GM12878 (cell line): ENCODE measurements around the gene LHFPL3.

Source experiments
- BMI1 ChIP-seq: fragments of 450-650 bp; IDR thresholded peaks from 2 replicates; pipeline ENCODE4 v1.6.1; 2016; ENCODE audit warnings: mild to moderate bottlenecking, moderate library complexity, borderline replicate concordance
- POLR2A ChIP-seq: IDR thresholded peaks from 2 replicates; pipeline ENCODE4 v1.6.1; 2011; ENCODE audit warnings: low read depth, mild to moderate bottlenecking, low read length
- POLR2AphosphoS5 ChIP-seq: IDR thresholded peaks from 2 replicates; pipeline ENCODE4 v1.6.1; 2011; ENCODE audit warnings: mild to moderate bottlenecking, low read length, inconsistent platforms
- ZNF207 ChIP-seq: fragments of 450-650 bp; IDR thresholded peaks from 2 replicates; pipeline ENCODE4 v1.6.1; 2014; ENCODE audit warnings: antibody characterized with exemption, mild to moderate bottlenecking, borderline replicate concordance
- TF ChIP-seq, protein P1 (sequence below): fragments of 450-650 bp; formaldehyde crosslinking; IDR thresholded peaks from 2 replicates; pipeline ENCODE4 v1.4.0; 2022; ENCODE audit warnings: mild to moderate bottlenecking, moderate library complexity
- TF ChIP-seq, protein P2 (sequence below), 3 experiments: IDR thresholded peaks in 2 of 3; conservative IDR thresholded peaks in 1 of 3; 2 replicates each; pipeline ENCODE4 v1.5.1; 2011; ENCODE audit warnings: low read depth in 3 of 3, low read length in 3 of 3, mild to moderate bottlenecking in 3 of 3, control low read depth in 2 of 3, moderate library complexity in 2 of 3, inconsistent platforms in 1 of 3, mixed read lengths in 1 of 3; ENCODE audit not compliant: control insufficient read depth in 2 of 3, insufficient read depth in 1 of 3; ENCODE audit errors: extremely low read depth in 1 of 3
- TF ChIP-seq, protein P3 (sequence below): IDR thresholded peaks from 2 replicates; pipeline ENCODE4 v1.6.1; 2012; ENCODE audit warnings: mild to moderate bottlenecking, low read depth, low read length

DNA sequence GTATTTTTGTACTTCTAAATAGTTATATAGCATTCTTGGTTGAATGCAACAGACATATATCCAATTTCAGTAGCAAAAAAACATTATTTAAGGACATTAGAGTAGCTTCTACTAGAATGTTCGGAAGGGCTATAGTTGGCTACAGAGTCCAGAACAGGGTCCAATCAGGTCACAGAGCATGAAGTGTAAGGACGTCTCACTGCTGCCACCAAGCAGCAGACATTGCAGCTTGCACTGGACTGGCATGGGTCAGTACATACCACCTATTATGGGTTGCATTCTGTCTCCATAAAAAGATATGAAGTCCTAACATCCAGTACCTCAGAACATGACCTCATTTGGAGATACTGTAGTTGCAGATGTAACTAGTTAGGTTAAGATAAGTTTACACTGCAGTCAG, 87.3 kb downstream of the LHFPL3 start:
- TF ChIP-seq, protein P1, sequence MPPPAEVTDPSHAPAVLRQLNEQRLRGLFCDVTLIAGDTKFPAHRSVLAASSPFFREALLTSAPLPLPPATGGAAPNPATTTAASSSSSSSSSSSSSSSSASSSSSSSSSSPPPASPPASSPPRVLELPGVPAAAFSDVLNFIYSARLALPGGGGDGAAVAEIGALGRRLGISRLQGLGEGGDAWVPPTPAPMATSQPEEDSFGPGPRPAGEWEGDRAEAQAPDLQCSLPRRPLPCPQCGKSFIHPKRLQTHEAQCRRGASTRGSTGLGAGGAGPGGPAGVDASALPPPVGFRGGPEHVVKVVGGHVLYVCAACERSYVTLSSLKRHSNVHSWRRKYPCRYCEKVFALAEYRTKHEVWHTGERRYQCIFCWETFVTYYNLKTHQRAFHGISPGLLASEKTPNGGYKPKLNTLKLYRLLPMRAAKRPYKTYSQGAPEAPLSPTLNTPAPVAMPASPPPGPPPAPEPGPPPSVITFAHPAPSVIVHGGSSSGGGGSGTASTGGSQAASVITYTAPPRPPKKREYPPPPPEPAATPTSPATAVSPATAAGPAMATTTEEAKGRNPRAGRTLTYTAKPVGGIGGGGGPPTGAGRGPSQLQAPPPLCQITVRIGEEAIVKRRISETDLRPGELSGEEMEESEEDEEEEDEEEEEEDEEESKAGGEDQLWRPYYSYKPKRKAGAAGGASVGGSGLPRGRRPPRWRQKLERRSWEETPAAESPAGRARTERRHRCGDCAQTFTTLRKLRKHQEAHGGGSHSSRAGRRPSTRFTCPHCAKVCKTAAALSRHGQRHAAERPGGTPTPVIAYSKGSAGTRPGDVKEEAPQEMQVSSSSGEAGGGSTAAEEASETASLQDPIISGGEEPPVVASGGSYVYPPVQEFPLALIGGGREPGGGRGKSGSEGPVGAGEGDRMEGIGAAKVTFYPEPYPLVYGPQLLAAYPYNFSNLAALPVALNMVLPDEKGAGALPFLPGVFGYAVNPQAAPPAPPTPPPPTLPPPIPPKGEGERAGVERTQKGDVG (CRISPR knock-in tag) = no peak
- TF ChIP-seq, protein P2, sequence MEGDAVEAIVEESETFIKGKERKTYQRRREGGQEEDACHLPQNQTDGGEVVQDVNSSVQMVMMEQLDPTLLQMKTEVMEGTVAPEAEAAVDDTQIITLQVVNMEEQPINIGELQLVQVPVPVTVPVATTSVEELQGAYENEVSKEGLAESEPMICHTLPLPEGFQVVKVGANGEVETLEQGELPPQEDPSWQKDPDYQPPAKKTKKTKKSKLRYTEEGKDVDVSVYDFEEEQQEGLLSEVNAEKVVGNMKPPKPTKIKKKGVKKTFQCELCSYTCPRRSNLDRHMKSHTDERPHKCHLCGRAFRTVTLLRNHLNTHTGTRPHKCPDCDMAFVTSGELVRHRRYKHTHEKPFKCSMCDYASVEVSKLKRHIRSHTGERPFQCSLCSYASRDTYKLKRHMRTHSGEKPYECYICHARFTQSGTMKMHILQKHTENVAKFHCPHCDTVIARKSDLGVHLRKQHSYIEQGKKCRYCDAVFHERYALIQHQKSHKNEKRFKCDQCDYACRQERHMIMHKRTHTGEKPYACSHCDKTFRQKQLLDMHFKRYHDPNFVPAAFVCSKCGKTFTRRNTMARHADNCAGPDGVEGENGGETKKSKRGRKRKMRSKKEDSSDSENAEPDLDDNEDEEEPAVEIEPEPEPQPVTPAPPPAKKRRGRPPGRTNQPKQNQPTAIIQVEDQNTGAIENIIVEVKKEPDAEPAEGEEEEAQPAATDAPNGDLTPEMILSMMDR (IDR thresholded peaks at IDR 0.05 in 2 of 3, conservative IDR thresholded peaks at IDR 0.05 in 1 of 3; ENCODE audit: control insufficient read depth in 2 of 3, extremely low read depth in 1 of 3, insufficient read depth in 1 of 3, low read depth in 3 of 3, low read length in 3 of 3) = no peak
- TF ChIP-seq, protein P3, sequence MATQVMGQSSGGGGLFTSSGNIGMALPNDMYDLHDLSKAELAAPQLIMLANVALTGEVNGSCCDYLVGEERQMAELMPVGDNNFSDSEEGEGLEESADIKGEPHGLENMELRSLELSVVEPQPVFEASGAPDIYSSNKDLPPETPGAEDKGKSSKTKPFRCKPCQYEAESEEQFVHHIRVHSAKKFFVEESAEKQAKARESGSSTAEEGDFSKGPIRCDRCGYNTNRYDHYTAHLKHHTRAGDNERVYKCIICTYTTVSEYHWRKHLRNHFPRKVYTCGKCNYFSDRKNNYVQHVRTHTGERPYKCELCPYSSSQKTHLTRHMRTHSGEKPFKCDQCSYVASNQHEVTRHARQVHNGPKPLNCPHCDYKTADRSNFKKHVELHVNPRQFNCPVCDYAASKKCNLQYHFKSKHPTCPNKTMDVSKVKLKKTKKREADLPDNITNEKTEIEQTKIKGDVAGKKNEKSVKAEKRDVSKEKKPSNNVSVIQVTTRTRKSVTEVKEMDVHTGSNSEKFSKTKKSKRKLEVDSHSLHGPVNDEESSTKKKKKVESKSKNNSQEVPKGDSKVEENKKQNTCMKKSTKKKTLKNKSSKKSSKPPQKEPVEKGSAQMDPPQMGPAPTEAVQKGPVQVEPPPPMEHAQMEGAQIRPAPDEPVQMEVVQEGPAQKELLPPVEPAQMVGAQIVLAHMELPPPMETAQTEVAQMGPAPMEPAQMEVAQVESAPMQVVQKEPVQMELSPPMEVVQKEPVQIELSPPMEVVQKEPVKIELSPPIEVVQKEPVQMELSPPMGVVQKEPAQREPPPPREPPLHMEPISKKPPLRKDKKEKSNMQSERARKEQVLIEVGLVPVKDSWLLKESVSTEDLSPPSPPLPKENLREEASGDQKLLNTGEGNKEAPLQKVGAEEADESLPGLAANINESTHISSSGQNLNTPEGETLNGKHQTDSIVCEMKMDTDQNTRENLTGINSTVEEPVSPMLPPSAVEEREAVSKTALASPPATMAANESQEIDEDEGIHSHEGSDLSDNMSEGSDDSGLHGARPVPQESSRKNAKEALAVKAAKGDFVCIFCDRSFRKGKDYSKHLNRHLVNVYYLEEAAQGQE = no peak
- no peak for TF ChIP-seq ZNF207
- TF ChIP-seq POLR2A = no peak
- TF ChIP-seq POLR2AphosphoS5 = no peak
- TF ChIP-seq BMI1 = no peak
